Transverse colon (tissue), 4 donors: ENCODE data around the gene NDUFB7. TPM values are rescaled to one million over a fixed set of nuclear protein-coding genes. Genes with fewer than 3 reads are reported as not detected.
"Not testable (repeated sequence)": the region's sequence is repeated elsewhere in the genome, so short reads cannot be mapped to it uniquely, and the experiment has no call there.

Source experiments
- DNase-seq: peaks from one replicate; pipeline ENCODE4 v3.0.0-alpha.2; 2019
- H3K27ac ChIP-seq, 4 donors: fragments of 200-600 bp; sonication (generic); 2 replicates each; pipeline ENCODE4 v1.5.1; 2016 to 2018; ENCODE audit warnings: inconsistent platforms in 4 of 4
- H3K27me3 ChIP-seq: fragments of 200-600 bp; sonication (generic); 2 replicates; pipeline ENCODE4 v1.5.1; 2017; ENCODE audit warnings: inconsistent platforms
- H3K36me3 ChIP-seq, 4 donors: fragments of 200-600 bp; sonication (generic); 2 replicates each; pipeline ENCODE4 v1.5.1; 2017 to 2019; ENCODE audit warnings: inconsistent platforms in 4 of 4
- H3K4me1 ChIP-seq, 4 donors: fragments of 200-600 bp; sonication (generic); 2 replicates each; pipeline ENCODE4 v1.5.1; 2017 to 2020; ENCODE audit warnings: inconsistent platforms in 4 of 4
- H3K4me3 ChIP-seq, 4 donors: fragments of 200-600 bp; sonication (generic); 1 replicate in 1 of 4; 2 replicates in 3 of 4; pipeline versions ENCODE4 v1.5.1 to v1.6.1; 2017 to 2019; ENCODE audit warnings: inconsistent platforms in 4 of 4
- H3K9me3 ChIP-seq, 2 donors: fragments of 200-600 bp; sonication (generic); 2 replicates each; pipeline ENCODE4 v1.5.1; 2017 to 2019; ENCODE audit warnings: inconsistent platforms in 2 of 2
- EP300 ChIP-seq: sonication (generic); formaldehyde crosslinking; IDR thresholded peaks from one replicate; pipeline ENCODE4 v1.6.1; 2017; ENCODE audit warnings: antibody characterized with exemption, low read depth
- POLR2A ChIP-seq: fragments of 450-650 bp; IDR thresholded peaks from one replicate; pipeline ENCODE4 v1.6.1; 2016; ENCODE audit warnings: antibody characterized with exemption, mild to moderate bottlenecking, moderate library complexity
- POLR2AphosphoS5 ChIP-seq, 3 donors: sonication (generic); formaldehyde crosslinking; IDR thresholded peaks; one replicate each; pipeline ENCODE4 v1.6.1; 2016; ENCODE audit warnings: antibody characterized with exemption in 3 of 3
- WGBS, 2 donors: methylation state at CpG; one replicate each; pipeline ENCODE4 v1.1.5; 2018; ENCODE audit warnings: low coverage in 1 of 2; 5-methylcytosine and 5-hydroxymethylcytosine counted together
- in situ Hi-C, 4 donors: fragments of 200-750 bp; cut with MboI; loops; one replicate each; pipeline versions ENCODE4 v1.15.0 to v1.15.1; 2017; ENCODE audit warnings: low sequenced_read_pairs in 3 of 4, low pct_ligation_motif_present in 1 of 4, low pct_unique_long_range_greater_than_20kb in 1 of 4
- intact Hi-C: fragments of 100-400 bp; cut with DNase I; formaldehyde crosslinking; loops from one replicate; pipeline ENCODE4 v1.15.1; 2023; ENCODE audit warnings: low total_unique reads
- total RNA-seq, 4 donors: library from RNA; depleted of rRNA; stranded (reverse); fragments of >200 nt; gene quantifications; one replicate each; pipeline ENCODE4 v1.1.0, GENCODE V29; 2016
- TF ChIP-seq, protein P1 (sequence below), 5 experiments: fragments of 200-600 bp in 3 of 5; fragments of 450-650 bp in 2 of 5; sonication (generic) in 3 of 5; IDR thresholded peaks; 1 replicate in 2 of 5; 2 replicates in 3 of 5; pipeline ENCODE4 v1.5.1; 2016 to 2017; ENCODE audit warnings: antibody characterized with exemption in 5 of 5, inconsistent platforms in 3 of 5, mild to moderate bottlenecking in 2 of 5, moderate library complexity in 1 of 5

The NDUFB7 gene
- total RNA-seq, 4 donors from 2014 or later, result 380 to 710 (median 454) TPM

DNA sequence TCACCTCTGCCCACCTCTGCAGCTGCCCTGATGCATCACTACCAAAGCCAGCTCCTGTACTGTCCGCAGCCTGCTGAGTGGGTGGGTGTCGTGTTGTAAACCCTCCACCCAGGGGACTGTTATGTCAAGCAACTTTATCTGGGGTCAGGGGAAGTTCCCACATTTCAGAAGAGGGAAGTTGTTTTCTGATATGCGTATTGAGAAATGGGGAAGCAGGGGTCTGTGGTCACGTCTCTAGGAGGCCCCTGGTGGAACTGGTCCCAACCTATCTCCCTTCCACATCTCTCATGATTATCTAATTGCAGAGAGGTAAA lies 42.2 kb upstream of the NDUFB7 start:
- H3K4me1 ChIP-seq, result no peaks in the 10 kb centered on the region
- no peaks in the 10 kb centered on the region for H3K36me3 ChIP-seq
- in situ Hi-C loops, result no loop called here
- no peak for TF ChIP-seq POLR2AphosphoS5 (IDR thresholded peaks at IDR 0.05)
- TF ChIP-seq POLR2A, result no peak
- TF ChIP-seq, protein P1, sequence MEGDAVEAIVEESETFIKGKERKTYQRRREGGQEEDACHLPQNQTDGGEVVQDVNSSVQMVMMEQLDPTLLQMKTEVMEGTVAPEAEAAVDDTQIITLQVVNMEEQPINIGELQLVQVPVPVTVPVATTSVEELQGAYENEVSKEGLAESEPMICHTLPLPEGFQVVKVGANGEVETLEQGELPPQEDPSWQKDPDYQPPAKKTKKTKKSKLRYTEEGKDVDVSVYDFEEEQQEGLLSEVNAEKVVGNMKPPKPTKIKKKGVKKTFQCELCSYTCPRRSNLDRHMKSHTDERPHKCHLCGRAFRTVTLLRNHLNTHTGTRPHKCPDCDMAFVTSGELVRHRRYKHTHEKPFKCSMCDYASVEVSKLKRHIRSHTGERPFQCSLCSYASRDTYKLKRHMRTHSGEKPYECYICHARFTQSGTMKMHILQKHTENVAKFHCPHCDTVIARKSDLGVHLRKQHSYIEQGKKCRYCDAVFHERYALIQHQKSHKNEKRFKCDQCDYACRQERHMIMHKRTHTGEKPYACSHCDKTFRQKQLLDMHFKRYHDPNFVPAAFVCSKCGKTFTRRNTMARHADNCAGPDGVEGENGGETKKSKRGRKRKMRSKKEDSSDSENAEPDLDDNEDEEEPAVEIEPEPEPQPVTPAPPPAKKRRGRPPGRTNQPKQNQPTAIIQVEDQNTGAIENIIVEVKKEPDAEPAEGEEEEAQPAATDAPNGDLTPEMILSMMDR (IDR thresholded peaks at IDR 0.05), result no peak
- TF ChIP-seq EP300, result no peak
- H3K27ac ChIP-seq, result no peak overlapping the region
- H3K9me3 ChIP-seq, result peaks cover 0 to 4% of the 10 kb centered on the region in 2 donors
- intact Hi-C loops, result no loop called here
- H3K27me3 ChIP-seq, result no peaks in the 10 kb centered on the region
- H3K4me3 ChIP-seq, result no peak overlapping the region
- WGBS, 2 donors, result 0 to 48% methylated on average over 1 to 4 of the region's 4 CpGs
- DNase-seq, result no peak

DNA sequence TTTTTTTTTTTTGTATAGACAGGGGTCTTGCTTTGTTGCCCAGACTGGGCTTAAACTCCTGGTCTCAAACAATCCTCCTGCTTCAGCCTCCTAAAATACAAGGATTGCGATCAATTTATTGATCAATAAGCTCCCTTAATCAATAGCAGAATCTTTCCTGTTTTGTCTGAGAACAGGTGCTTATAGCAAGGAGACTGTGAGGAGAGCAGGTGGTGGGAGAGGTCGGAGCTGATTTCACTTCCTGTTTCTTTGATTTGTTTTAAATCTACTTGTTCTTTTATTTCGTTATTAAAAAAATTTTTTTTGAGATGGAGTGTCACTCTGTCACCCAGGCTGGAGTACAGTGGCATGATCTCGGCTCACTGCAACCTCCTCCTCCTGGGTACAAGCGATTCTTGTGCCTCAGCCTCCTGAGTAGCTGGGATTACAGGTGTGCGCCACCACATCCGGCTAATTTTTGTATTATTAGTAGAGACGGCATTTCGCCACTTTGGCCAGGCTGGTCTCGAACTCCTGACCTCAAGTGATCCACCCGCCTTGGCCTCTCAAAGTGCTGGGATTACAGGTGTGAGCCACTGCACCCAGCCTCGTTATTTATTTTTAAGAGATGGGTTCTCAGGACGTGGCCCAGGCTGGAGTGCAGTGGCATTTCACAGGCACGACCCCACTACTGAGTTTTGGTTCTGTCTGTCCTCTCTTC lies 41.7 kb upstream of the NDUFB7 start:
- WGBS, 2 donors, result 64 to 69% methylated on average over 6 to 14 of the region's 14 CpGs
- intact Hi-C loops, in situ Hi-C loops, H3K36me3 ChIP-seq, DNase-seq, H3K4me3 ChIP-seq, H3K27ac ChIP-seq, H3K9me3 ChIP-seq, H3K4me1 ChIP-seq, H3K27me3 ChIP-seq: not testable (repeated sequence)

DNA sequence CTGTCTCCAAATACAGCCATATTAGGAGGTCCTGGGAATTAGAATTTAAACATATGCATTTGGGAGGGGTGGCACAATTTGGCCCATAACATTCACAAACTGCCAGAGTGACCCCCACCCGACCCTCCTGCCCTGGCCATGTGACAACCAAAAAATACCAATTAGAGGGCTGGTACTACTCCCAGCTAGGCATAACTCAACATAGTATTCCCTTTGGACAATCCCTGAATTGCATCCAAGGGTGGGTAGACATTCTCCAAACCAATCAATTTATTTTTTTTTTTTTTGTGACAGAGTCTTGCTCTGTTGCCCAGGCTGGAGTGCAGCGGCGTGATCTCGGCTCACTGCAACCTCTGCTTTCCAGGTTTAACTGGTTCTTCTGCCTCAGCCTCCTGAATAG lies 40.8 kb upstream of the NDUFB7 start:
- Histone ChIP-seq H3K27ac (no peak overlapping the region), H3K27me3 (no peaks in the 10 kb centered on the region), H3K36me3 (no peaks in the 10 kb centered on the region), H3K9me3 (no peaks in the 10 kb centered on the region), H3K4me1 (no peaks in the 10 kb centered on the region), H3K4me3 (no peak overlapping the region)
- in situ Hi-C loops, result no loop called here
- 93 to 95% methylated on average over 3 to 4 of the region's 4 CpGs for WGBS, 2 donors
- intact Hi-C loops, result no loop called here
- no peak for DNase-seq
- TF ChIP-seq POLR2AphosphoS5 (IDR thresholded peaks at IDR 0.05) (no peak), EP300 (no peak), POLR2A (no peak)
- TF ChIP-seq, protein P1 (IDR thresholded peaks at IDR 0.05), result no peak

DNA sequence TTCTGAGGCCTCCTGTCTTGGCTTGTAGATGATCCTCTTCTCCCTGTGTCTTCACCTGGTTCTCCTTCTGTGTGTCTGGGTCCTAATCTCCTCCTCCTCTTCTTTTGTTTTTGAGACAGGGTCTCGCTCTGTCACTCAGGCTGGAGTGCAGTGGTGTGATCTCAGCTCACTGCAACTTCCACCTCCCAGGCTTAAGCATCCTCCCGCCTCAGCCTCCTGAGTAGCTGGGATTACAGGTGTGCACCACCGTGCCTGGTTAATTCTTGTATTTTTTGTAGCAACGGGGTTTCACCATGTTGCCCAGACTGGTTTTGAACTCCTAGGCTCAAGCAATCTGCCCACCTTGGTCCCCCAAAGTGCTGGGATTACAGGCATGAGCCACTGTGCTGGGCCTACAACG lies 40.4 kb upstream of the NDUFB7 start:
- H3K27me3 ChIP-seq, H3K36me3 ChIP-seq, in situ Hi-C loops, DNase-seq, H3K4me3 ChIP-seq, H3K27ac ChIP-seq, intact Hi-C loops, H3K9me3 ChIP-seq, H3K4me1 ChIP-seq: not testable (repeated sequence)
- 73 to 87% methylated on average over 3 to 5 of the region's 5 CpGs for WGBS, 2 donors

DNA sequence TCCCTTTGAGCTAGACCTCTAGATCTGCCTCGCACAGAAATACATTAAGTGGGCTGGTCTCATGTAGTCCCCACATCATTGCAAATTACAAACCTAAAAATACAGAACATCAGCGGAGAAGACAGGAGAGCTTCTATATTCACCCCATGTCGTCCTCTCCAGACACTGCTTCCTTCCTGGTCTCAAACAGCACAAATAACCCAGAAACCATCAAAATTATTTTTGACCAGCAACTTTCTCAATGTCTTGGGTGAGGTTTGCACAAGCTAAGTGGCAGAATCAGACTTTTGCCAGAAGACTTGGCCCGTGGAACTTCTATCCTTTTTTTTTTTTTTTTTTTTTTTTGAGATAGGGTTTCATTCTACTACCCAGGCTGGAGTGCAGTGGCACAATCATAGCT lies 39.2 kb upstream of the NDUFB7 start:
- H3K27ac ChIP-seq, result no peak overlapping the region
- H3K36me3 ChIP-seq, result no peaks in the 10 kb centered on the region
- in situ Hi-C loops (no loop called here), intact Hi-C loops (no loop called here)
- no peak overlapping the region for H3K4me3 ChIP-seq
- no peak for DNase-seq
- no peaks in the 10 kb centered on the region for H3K4me1 ChIP-seq
- WGBS, 2 donors, result 66 to 80% methylated on average over 3 to 4 of the region's 4 CpGs
- H3K9me3 ChIP-seq, result no peaks in the 10 kb centered on the region
- TF ChIP-seq, protein P1 (IDR thresholded peaks at IDR 0.05), result no peak
- TF ChIP-seq POLR2A (no peak), EP300 (no peak), POLR2AphosphoS5 (IDR thresholded peaks at IDR 0.05) (no peak)
- H3K27me3 ChIP-seq, result no peaks in the 10 kb centered on the region
